ENCODE results near the gene S100PBP.

DNA sequence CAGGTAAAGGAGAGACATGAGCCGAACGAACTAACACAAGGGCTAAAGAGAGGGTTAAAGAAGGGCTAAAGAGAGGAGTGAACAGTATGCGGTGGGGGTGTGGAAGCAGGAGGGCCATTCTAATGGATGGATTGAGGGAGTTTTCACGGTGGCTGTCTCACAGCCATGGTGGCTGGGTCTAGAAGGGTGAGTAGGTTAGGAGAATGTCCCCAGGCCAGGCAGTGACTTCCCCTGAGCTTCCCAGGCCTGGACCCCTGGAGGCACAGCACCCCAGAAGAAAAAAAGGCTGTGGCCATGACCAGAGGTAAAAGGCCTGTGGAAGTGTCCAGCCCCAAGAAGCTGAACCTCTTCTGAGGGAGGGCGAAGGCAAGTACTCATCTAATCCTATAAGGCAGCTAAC lies 49.7 kb downstream of the S100PBP start:
- TF ChIP-seq, protein P1, sequence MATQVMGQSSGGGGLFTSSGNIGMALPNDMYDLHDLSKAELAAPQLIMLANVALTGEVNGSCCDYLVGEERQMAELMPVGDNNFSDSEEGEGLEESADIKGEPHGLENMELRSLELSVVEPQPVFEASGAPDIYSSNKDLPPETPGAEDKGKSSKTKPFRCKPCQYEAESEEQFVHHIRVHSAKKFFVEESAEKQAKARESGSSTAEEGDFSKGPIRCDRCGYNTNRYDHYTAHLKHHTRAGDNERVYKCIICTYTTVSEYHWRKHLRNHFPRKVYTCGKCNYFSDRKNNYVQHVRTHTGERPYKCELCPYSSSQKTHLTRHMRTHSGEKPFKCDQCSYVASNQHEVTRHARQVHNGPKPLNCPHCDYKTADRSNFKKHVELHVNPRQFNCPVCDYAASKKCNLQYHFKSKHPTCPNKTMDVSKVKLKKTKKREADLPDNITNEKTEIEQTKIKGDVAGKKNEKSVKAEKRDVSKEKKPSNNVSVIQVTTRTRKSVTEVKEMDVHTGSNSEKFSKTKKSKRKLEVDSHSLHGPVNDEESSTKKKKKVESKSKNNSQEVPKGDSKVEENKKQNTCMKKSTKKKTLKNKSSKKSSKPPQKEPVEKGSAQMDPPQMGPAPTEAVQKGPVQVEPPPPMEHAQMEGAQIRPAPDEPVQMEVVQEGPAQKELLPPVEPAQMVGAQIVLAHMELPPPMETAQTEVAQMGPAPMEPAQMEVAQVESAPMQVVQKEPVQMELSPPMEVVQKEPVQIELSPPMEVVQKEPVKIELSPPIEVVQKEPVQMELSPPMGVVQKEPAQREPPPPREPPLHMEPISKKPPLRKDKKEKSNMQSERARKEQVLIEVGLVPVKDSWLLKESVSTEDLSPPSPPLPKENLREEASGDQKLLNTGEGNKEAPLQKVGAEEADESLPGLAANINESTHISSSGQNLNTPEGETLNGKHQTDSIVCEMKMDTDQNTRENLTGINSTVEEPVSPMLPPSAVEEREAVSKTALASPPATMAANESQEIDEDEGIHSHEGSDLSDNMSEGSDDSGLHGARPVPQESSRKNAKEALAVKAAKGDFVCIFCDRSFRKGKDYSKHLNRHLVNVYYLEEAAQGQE (IDR thresholded peaks at IDR 0.05; ENCODE audit: insufficient read depth in 1 of 2, low read depth in 2 of 2, low read length in 2 of 2), result no peak
- TF ChIP-seq TAF1 (IDR thresholded peaks at IDR 0.05; ENCODE audit: borderline replicate concordance, insufficient read depth, low read length), result no peak
